Measurements from ENCODE around the gene ZGPAT. TPM values are rescaled to one million over a fixed set of nuclear protein-coding genes. Genes with fewer than 3 reads are reported as not detected.

ZGPAT gene
- total and polyA plus RNA-seq, 7 donors: 18.5 to 44.9 (median 22.5) TPM

- DNase-seq: peak; percentile 53
- H3K9me3 ChIP-seq: no peaks in the 10 kb centered on the region
- no peak overlapping the region for H3K27ac ChIP-seq
- no peak for TF ChIP-seq EP300 (IDR thresholded peaks at IDR 0.05)
- TF ChIP-seq CTCF (IDR thresholded peaks at IDR 0.05): no peak
- TF ChIP-seq POLR2AphosphoS5 (IDR thresholded peaks at IDR 0.05): no peak
- no peak for TF ChIP-seq POLR2A (IDR thresholded peaks at IDR 0.05)
- H3K4me3 ChIP-seq: no peak overlapping the region
- peaks cover 0 to 12% (median 8%) of the 10 kb centered on the region in 4 donors for H3K4me1 ChIP-seq
- 94 to 96% methylated on average over 13 of the region's 13 CpGs for WGBS, 2 donors
- H3K36me3 ChIP-seq: peaks cover 7 to 35% (median 20%) of the 10 kb centered on the region in 4 donors
- intact Hi-C loops (cut with DNase I): no loop called here
- peaks cover 0 to 8% (median 0%) of the 10 kb centered on the region in 3 donors for H3K27me3 ChIP-seq
These were observed 25.3 kb downstream of the ZGPAT start for GRCh38 chr20:63733117-63733516.

GRCh38 chr20:63733579-63734081, 25.8 kb downstream of the ZGPAT start:
- H3K4me1 ChIP-seq: peaks cover 0 to 17% (median 14%) of the 10 kb centered on the region in 4 donors
- peaks cover 7 to 35% (median 20%) of the 10 kb centered on the region in 4 donors for H3K36me3 ChIP-seq
- no peak for TF ChIP-seq EP300 (IDR thresholded peaks at IDR 0.05)
- TF ChIP-seq CTCF (IDR thresholded peaks at IDR 0.05): no peak
- TF ChIP-seq POLR2AphosphoS5 (IDR thresholded peaks at IDR 0.05): no peak
- TF ChIP-seq POLR2A (IDR thresholded peaks at IDR 0.05): no peak
- peak; percentile 53 for DNase-seq
- intact Hi-C loops (cut with DNase I): no loop called here
- 91 to 95% methylated on average over 18 of the region's 18 CpGs for WGBS, 2 donors
- H3K27ac ChIP-seq: no peak overlapping the region
- H3K27me3 ChIP-seq: peaks cover 0 to 10% (median 0%) of the 10 kb centered on the region in 3 donors
- H3K9me3 ChIP-seq: no peaks in the 10 kb centered on the region
- no peak overlapping the region for H3K4me3 ChIP-seq

GRCh38 chr20:63734111-63734945, 26.5 kb downstream of the ZGPAT start:
- intact Hi-C loops (cut with DNase I): no loop called here
- DNase-seq: peak; percentile 63
- Histone ChIP-seq H3K27ac (no peak overlapping the region), H3K4me1 (peaks cover 0 to 23% (median 20%) of the 10 kb centered on the region in 4 donors), H3K36me3 (peaks cover 7 to 35% (median 20%) of the 10 kb centered on the region in 4 donors), H3K27me3 (peaks cover 0 to 10% (median 0%) of the 10 kb centered on the region in 3 donors), H3K4me3 (no peak overlapping the region), H3K9me3 (no peaks in the 10 kb centered on the region)
- WGBS, 2 donors: 92% methylated on average over 25 of the region's 25 CpGs
- TF ChIP-seq CTCF (IDR thresholded peaks at IDR 0.05): no peak
- no peak for TF ChIP-seq POLR2AphosphoS5 (IDR thresholded peaks at IDR 0.05)
- TF ChIP-seq EP300 (IDR thresholded peaks at IDR 0.05): no peak
- TF ChIP-seq POLR2A (IDR thresholded peaks at IDR 0.05): no peak

GRCh38 chr20:63734946-63735858, 27.4 kb downstream of the ZGPAT start:
- no peak for TF ChIP-seq POLR2A (IDR thresholded peaks at IDR 0.05)
- no peak for TF ChIP-seq POLR2AphosphoS5 (IDR thresholded peaks at IDR 0.05)
- TF ChIP-seq EP300 (IDR thresholded peaks at IDR 0.05): no peak
- no peak for TF ChIP-seq CTCF (IDR thresholded peaks at IDR 0.05)
- 91 to 92% methylated on average over 48 of the region's 48 CpGs for WGBS, 2 donors
- peak; percentile 63 for DNase-seq

More at GRCh38 chr20:63734946-63735858, 27.4 kb downstream of the ZGPAT start:
- Histone ChIP-seq H3K4me3 (no peak overlapping the region), H3K4me1 (peaks cover 0 to 24% (median 20%) of the 10 kb centered on the region in 4 donors), H3K36me3 (peaks cover 7 to 35% (median 19%) of the 10 kb centered on the region in 4 donors), H3K27me3 (peaks cover 0 to 10% (median 0%) of the 10 kb centered on the region in 3 donors), H3K27ac (no peak overlapping the region), H3K9me3 (no peaks in the 10 kb centered on the region)
- intact Hi-C loops (cut with DNase I): no loop called here
